HEK293 (cell line): Measurements from ENCODE around the gene GNA12.

Source experiments
- CTCF ChIA-PET: fragments of 350-600 bp; formaldehyde crosslinking; extraction: SDS; loops from one replicate; lab custom pipeline; 2021; ENCODE audit warnings: antibody characterized with exemption; lab: Yijun Ruan, JAX
- POLR2A ChIA-PET: fragments of 300-600 bp; formaldehyde crosslinking; extraction: SDS; loops from one replicate; lab custom pipeline; 2020; ENCODE audit warnings: antibody characterized with exemption, inconsistent platforms; lab: Yijun Ruan, JAX
- H3K27ac ChIP-seq: fragments of 200-500 bp; sonication (Bioruptor generic); 2 replicates; pipeline ENCODE4 v1.5.1; 2014; ENCODE audit warnings: low read depth, low read length, control low read depth, inconsistent platforms; ENCODE audit errors: extremely low read depth
- H3K36me3 ChIP-seq, 2 experiments: fragments of 200-500 bp in 1 of 2; sonication (Bioruptor generic) in 1 of 2; 1 replicate in 1 of 2; 2 replicates in 1 of 2; pipeline ENCODE4 v1.5.1; 2014 to 2017; ENCODE audit warnings: inconsistent platforms in 2 of 2, low read length in 2 of 2; ENCODE audit not compliant: control insufficient read depth in 2 of 2, insufficient read depth in 1 of 2
- H3K4me1 ChIP-seq: fragments of 200-500 bp; sonication (Bioruptor generic); 2 replicates; pipeline ENCODE4 v1.5.1; 2014; ENCODE audit warnings: mild to moderate bottlenecking, low read length, inconsistent platforms; ENCODE audit not compliant: control insufficient read depth, insufficient read depth
- H3K4me3 ChIP-seq: 2 replicates; pipeline ENCODE4 v1.5.1; 2011; ENCODE audit warnings: low read depth, mild to moderate bottlenecking, control low read depth, low read length, moderate library complexity
- H3K9me3 ChIP-seq: fragments of 200-500 bp; sonication (Bioruptor generic); 2 replicates; pipeline ENCODE4 v1.5.1; 2014; ENCODE audit warnings: low read depth, low read length, inconsistent platforms; ENCODE audit not compliant: control insufficient read depth, insufficient read depth
- GLI2 ChIP-seq: fragments of 450-650 bp; formaldehyde crosslinking; IDR thresholded peaks from 2 replicates; pipeline ENCODE4; 2017; ENCODE audit warnings: missing biosample characterization, missing genetic modification characterization, low read depth, borderline replicate concordance
- GLIS2 ChIP-seq: fragments of 450-650 bp; formaldehyde crosslinking; IDR thresholded peaks from 2 replicates; pipeline ENCODE4 v1.5.1; 2016; ENCODE audit warnings: missing biosample characterization, missing genetic modification characterization
- KLF10 ChIP-seq: fragments of 450-650 bp; IDR thresholded peaks from 2 replicates; pipeline ENCODE4 v1.5.1; 2018; ENCODE audit warnings: missing biosample characterization, mild to moderate bottlenecking, missing genetic modification characterization
- OVOL3 ChIP-seq: fragments of 450-650 bp; formaldehyde crosslinking; IDR thresholded peaks from 2 replicates; pipeline ENCODE4 v1.5.1; 2016; ENCODE audit warnings: missing biosample characterization, missing genetic modification characterization
- ZBTB10 ChIP-seq: fragments of 450-650 bp; formaldehyde crosslinking; IDR thresholded peaks from 2 replicates; pipeline ENCODE4 v1.5.1; 2016; ENCODE audit warnings: missing biosample characterization, missing genetic modification characterization
- ZNF121 ChIP-seq: fragments of 450-650 bp; formaldehyde crosslinking; IDR thresholded peaks from 2 replicates; pipeline ENCODE4 v1.5.1; 2016; ENCODE audit warnings: missing biosample characterization, missing genetic modification characterization
- ZNF16 ChIP-seq: fragments of 450-650 bp; formaldehyde crosslinking; IDR thresholded peaks from 2 replicates; pipeline ENCODE4 v1.5.1; 2016; ENCODE audit warnings: low read depth, missing biosample characterization, missing genetic modification characterization
- ZNF211 ChIP-seq: fragments of 450-650 bp; formaldehyde crosslinking; IDR thresholded peaks from 2 replicates; pipeline ENCODE4 v1.5.1; 2016; ENCODE audit warnings: low read depth, missing biosample characterization, missing genetic modification characterization
- ZNF23 ChIP-seq: fragments of 450-650 bp; formaldehyde crosslinking; IDR thresholded peaks from 2 replicates; pipeline ENCODE4 v1.5.1; 2016; ENCODE audit warnings: missing biosample characterization, missing genetic modification characterization, borderline replicate concordance
- ZNF24 ChIP-seq: fragments of 450-650 bp; formaldehyde crosslinking; IDR thresholded peaks from 2 replicates; pipeline ENCODE4 v1.5.1; 2016; ENCODE audit warnings: missing biosample characterization, missing genetic modification characterization
- ZNF292 ChIP-seq: fragments of 450-650 bp; formaldehyde crosslinking; IDR thresholded peaks from 2 replicates; pipeline ENCODE4 v1.5.1; 2016; ENCODE audit warnings: low read depth, missing biosample characterization, missing genetic modification characterization, borderline replicate concordance
- ZNF302 ChIP-seq: fragments of 450-650 bp; formaldehyde crosslinking; IDR thresholded peaks from 2 replicates; pipeline ENCODE4 v1.5.1; 2016; ENCODE audit warnings: missing biosample characterization, missing genetic modification characterization, low read depth
- ZNF391 ChIP-seq: fragments of 450-650 bp; formaldehyde crosslinking; IDR thresholded peaks from 2 replicates; pipeline ENCODE4 v1.5.1; 2016; ENCODE audit warnings: low read depth, missing biosample characterization, missing genetic modification characterization, borderline replicate concordance
- ZNF473 ChIP-seq: fragments of 450-650 bp; formaldehyde crosslinking; IDR thresholded peaks from 2 replicates; pipeline ENCODE4 v1.5.1; 2017; ENCODE audit warnings: missing biosample characterization, missing genetic modification characterization
- ZNF521 ChIP-seq: fragments of 450-650 bp; formaldehyde crosslinking; IDR thresholded peaks from 2 replicates; pipeline ENCODE4 v1.5.1; 2017; ENCODE audit warnings: missing biosample characterization, mild to moderate bottlenecking, missing genetic modification characterization
- ZNF544 ChIP-seq: fragments of 450-650 bp; formaldehyde crosslinking; IDR thresholded peaks from 2 replicates; pipeline ENCODE4 v1.5.0; 2017; ENCODE audit warnings: missing biosample characterization, missing genetic modification characterization
- ZNF571 ChIP-seq: fragments of 450-650 bp; formaldehyde crosslinking; IDR thresholded peaks from 2 replicates; pipeline ENCODE4 v1.5.0; 2017; ENCODE audit warnings: missing biosample characterization, missing genetic modification characterization
- ZNF585B ChIP-seq: fragments of 450-650 bp; formaldehyde crosslinking; IDR thresholded peaks from 2 replicates; pipeline ENCODE4 v1.5.1; 2016; ENCODE audit warnings: missing biosample characterization, missing genetic modification characterization
- ZNF600 ChIP-seq: fragments of 450-650 bp; formaldehyde crosslinking; IDR thresholded peaks from 2 replicates; pipeline ENCODE4 v1.5.1; 2016; ENCODE audit warnings: missing biosample characterization, missing genetic modification characterization
- ZNF610 ChIP-seq: fragments of 450-650 bp; formaldehyde crosslinking; IDR thresholded peaks from 2 replicates; pipeline ENCODE4 v1.5.1; 2016; ENCODE audit warnings: missing biosample characterization, missing genetic modification characterization, borderline replicate concordance
- ZNF621 ChIP-seq: fragments of 450-650 bp; formaldehyde crosslinking; IDR thresholded peaks from 2 replicates; pipeline ENCODE4 v1.5.1; 2017; ENCODE audit warnings: missing biosample characterization, missing genetic modification characterization
- ZNF639 ChIP-seq: fragments of 450-650 bp; formaldehyde crosslinking; IDR thresholded peaks from 2 replicates; pipeline ENCODE4 v1.5.1; 2016; ENCODE audit warnings: missing biosample characterization, missing genetic modification characterization
- ZNF677 ChIP-seq: fragments of 450-650 bp; IDR thresholded peaks from 2 replicates; pipeline ENCODE4 v1.5.0; 2018; ENCODE audit warnings: missing biosample characterization, mild to moderate bottlenecking, missing genetic modification characterization, moderate library complexity
- ZNF704 ChIP-seq: fragments of 450-650 bp; formaldehyde crosslinking; IDR thresholded peaks from 2 replicates; pipeline ENCODE4 v1.5.1; 2016; ENCODE audit warnings: missing biosample characterization, missing genetic modification characterization
- ZNF777 ChIP-seq: fragments of 450-650 bp; formaldehyde crosslinking; IDR thresholded peaks from 2 replicates; pipeline ENCODE4 v1.5.1; 2017; ENCODE audit warnings: missing biosample characterization, missing genetic modification characterization, borderline replicate concordance
- ZNF785 ChIP-seq: fragments of 450-650 bp; formaldehyde crosslinking; IDR thresholded peaks from 2 replicates; pipeline ENCODE4 v1.5.1; 2016; ENCODE audit warnings: missing biosample characterization, missing genetic modification characterization
- ZSCAN5A ChIP-seq: fragments of 450-650 bp; formaldehyde crosslinking; IDR thresholded peaks from 2 replicates; pipeline ENCODE4 v1.5.1; 2016; ENCODE audit warnings: missing biosample characterization, missing genetic modification characterization

Gene GNA12

GRCh38 chr7:2820508-2820934 lies 23.6 kb downstream of the GNA12 start:
- TF ChIP-seq KLF10 (tag by site-specific recombination) (no peak), ZNF24 (tag by site-specific recombination) (no peak), ZNF777 (no peak), OVOL3 (no peak), ZNF473 (tag by site-specific recombination) (no peak), GLIS2 (tag by site-specific recombination) (no peak), ZNF391 (tag by site-specific recombination) (no peak), ZNF610 (no peak), ZNF292 (no peak), ZNF23 (tag by site-specific recombination) (no peak), ZNF785 (tag by site-specific recombination) (no peak), ZNF302 (tag by site-specific recombination) (no peak), ZNF121 (tag by site-specific recombination) (no peak), GLI2 (tag by site-specific recombination) (no peak), ZNF211 (tag by site-specific recombination) (no peak), ZNF639 (tag by site-specific recombination) (no peak)
- Histone ChIP-seq H3K9me3 (no peaks in the 10 kb centered on the region), H3K4me1 (peaks cover 5% of the 10 kb centered on the region), H3K36me3 (no peaks in the 10 kb centered on the region), H3K27ac (no peak overlapping the region), H3K4me3 (no peak overlapping the region)
- ChIA-PET POLR2A (interaction anchor here (0.6 kb wide), 1 partner anchor 575 kb away, joined by 4 read pairs; no protein-coding TSS in a partner anchor), CTCF (interaction anchor here (0.8 to 2.1 kb wide), 5 partner anchors 13 to 111 kb away, joined by 3 to 6 read pairs (median 4); no protein-coding TSS in a partner anchor)

GRCh38 chr7:2819954-2820397 lies 24.1 kb downstream of the GNA12 start:
- no peak overlapping the region for H3K27ac ChIP-seq
- ChIA-PET POLR2A (interaction anchor here (0.6 kb wide), 2 partner anchors 15 to 575 kb away, joined by 3 to 4 read pairs; no protein-coding TSS in a partner anchor), CTCF (interaction anchor here (1.0 to 2.1 kb wide), 5 partner anchors 13 to 111 kb away, joined by 3 to 6 read pairs (median 4); no protein-coding TSS in a partner anchor)
- no peaks in the 10 kb centered on the region for H3K36me3 ChIP-seq
- TF ChIP-seq ZNF621 (tag by site-specific recombination) = no peak
- TF ChIP-seq ZNF521 = no peak
- TF ChIP-seq ZNF610 = no peak
- TF ChIP-seq ZSCAN5A (tag by site-specific recombination) = no peak
- TF ChIP-seq ZNF16 (tag by site-specific recombination) = no peak
- TF ChIP-seq ZNF704 (tag by site-specific recombination) = no peak
- TF ChIP-seq ZNF571 (tag by site-specific recombination) = no peak
- TF ChIP-seq OVOL3 = no peak
- no peak for TF ChIP-seq ZBTB10 (tag by site-specific recombination)
- TF ChIP-seq ZNF544 (tag by site-specific recombination) = no peak
- no peak for TF ChIP-seq ZNF585B (tag by site-specific recombination)
- no peak for TF ChIP-seq ZNF600 (tag by site-specific recombination)
- TF ChIP-seq ZNF677 = no peak
- H3K4me1 ChIP-seq = peaks cover 5% of the 10 kb centered on the region
- no peaks in the 10 kb centered on the region for H3K9me3 ChIP-seq
- H3K4me3 ChIP-seq = no peak overlapping the region
